IMR-90 (cell line): ENCODE results near the gene GAD2. TPM values are rescaled to one million over a fixed set of nuclear protein-coding genes. Genes with fewer than 3 reads are reported as not detected.

ENCODE experiments used
- ATAC-seq: fragments of 200-7000 bp; cut with Tn5 transposase; 2 replicates; pipeline ENCODE4 v1.9.1; 2020; ENCODE audit warnings: low read depth, mild to moderate bottlenecking, moderate library complexity
- BruUV-seq: library from RNA; stranded (reverse); fragments of 400-500 nt; replicated peaks from 2 replicates; lab custom pipeline; 2021; lab: Mats Ljungman, UMichigan
- CTCF ChIA-PET: fragments of 300-600 bp; formaldehyde crosslinking; extraction: SDS; loops from one replicate; lab custom pipeline; 2021; ENCODE audit warnings: antibody characterized with exemption; lab: Yijun Ruan, JAX
- POLR2A ChIA-PET: fragments of 300-600 bp; sonication (Branson Sonifier 250); formaldehyde crosslinking; loops from one replicate; lab custom pipeline; 2022; ENCODE audit warnings: antibody characterized with exemption; ENCODE audit not compliant: unreplicated experiment; lab: Charles Lee
- DNase-seq: peaks from one replicate; pipeline ENCODE4 v3.0.0; 2013
- H2AFZ ChIP-seq: replicated peaks from 2 replicates; pipeline ENCODE3; 2013; ENCODE audit warnings: low read length, mild to moderate bottlenecking; ENCODE audit not compliant: poor library complexity
- H2AK5ac ChIP-seq: 2 replicates; pipeline ENCODE4 v1.6.1; 2013; ENCODE audit warnings: low read depth, low read length, inconsistent platforms
- H2AK9ac ChIP-seq: replicated peaks from 2 replicates; pipeline ENCODE3; 2013; ENCODE audit warnings: mild to moderate bottlenecking, low read depth, low read length, moderate library complexity; ENCODE audit not compliant: poor library complexity
- H2BK120ac ChIP-seq: 2 replicates; pipeline ENCODE4 v1.6.1; 2013; ENCODE audit warnings: low read depth, low read length, inconsistent platforms
- H2BK15ac ChIP-seq: 3 replicates; pipeline ENCODE4 v1.6.1; 2013; ENCODE audit warnings: low read depth, low read length, inconsistent platforms
- H2BK20ac ChIP-seq: 2 replicates; pipeline ENCODE4 v1.6.1; 2013; ENCODE audit warnings: low read depth, mild to moderate bottlenecking, inconsistent platforms, low read length, moderate library complexity
- H2BK5ac ChIP-seq: 2 replicates; pipeline ENCODE4 v1.6.1; 2013; ENCODE audit warnings: mild to moderate bottlenecking, low read depth, low read length, inconsistent platforms; ENCODE audit not compliant: poor library complexity, severe bottlenecking
- H3K14ac ChIP-seq: replicated peaks from 2 replicates; pipeline ENCODE4 v1.6.1; 2013; ENCODE audit warnings: low read depth, low read length, inconsistent platforms
- H3K18ac ChIP-seq: 2 replicates; pipeline ENCODE4 v1.6.1; 2013; ENCODE audit warnings: low read depth, low read length, control low read depth
- H3K23ac ChIP-seq: 2 replicates; pipeline ENCODE4 v1.6.1; 2013; ENCODE audit warnings: low read depth, low read length, inconsistent platforms
- H3K27ac ChIP-seq: 2 replicates; pipeline ENCODE4 v1.5.1; 2013; ENCODE audit warnings: mild to moderate bottlenecking, control low read depth, low read length; ENCODE audit not compliant: insufficient read depth
- H3K27me3 ChIP-seq: 2 replicates; pipeline ENCODE4 v1.6.1; 2013; ENCODE audit warnings: low read length; ENCODE audit not compliant: control insufficient read depth, insufficient read depth
- H3K36me3 ChIP-seq: 2 replicates; pipeline ENCODE4 v1.6.1; 2013; ENCODE audit warnings: low read length, mixed read lengths; ENCODE audit not compliant: control insufficient read depth, insufficient read depth
- H3K4ac ChIP-seq: 2 replicates; pipeline ENCODE4 v1.6.1; 2013; ENCODE audit warnings: low read depth, low read length, inconsistent platforms
- H3K4me1 ChIP-seq: 2 replicates; pipeline ENCODE4 v1.6.1; 2013; ENCODE audit warnings: low read length, mixed read lengths; ENCODE audit not compliant: control insufficient read depth, insufficient read depth
- H3K4me2 ChIP-seq: 2 replicates; pipeline ENCODE4 v1.6.1; 2013; ENCODE audit warnings: low read depth, mild to moderate bottlenecking, control low read depth, low read length, moderate library complexity
- H3K4me3 ChIP-seq: 2 replicates; pipeline ENCODE4 v1.5.1; 2013; ENCODE audit warnings: low read depth, mild to moderate bottlenecking, control low read depth, low read length, moderate library complexity; ENCODE audit not compliant: insufficient read depth
- H3K56ac ChIP-seq: 2 replicates; pipeline ENCODE4 v1.6.1; 2013; ENCODE audit warnings: low read length, inconsistent platforms; ENCODE audit not compliant: insufficient read depth; ENCODE audit errors: extremely low read depth
- H3K79me1 ChIP-seq, 2 experiments: 2 replicates each; pipeline ENCODE4 v1.6.1; 2013; ENCODE audit warnings: low read length in 2 of 2, inconsistent platforms in 1 of 2, low read depth in 1 of 2
- H3K9ac ChIP-seq: 2 replicates; pipeline ENCODE4 v1.6.1; 2013; ENCODE audit warnings: low read depth, low read length, control low read depth
- H3K9me1 ChIP-seq: 2 replicates; pipeline ENCODE4 v1.6.1; 2013; ENCODE audit warnings: low read length, inconsistent platforms; ENCODE audit not compliant: insufficient read depth
- H3K9me3 ChIP-seq: 2 replicates; pipeline ENCODE4 v1.6.1; 2013; ENCODE audit warnings: low read length; ENCODE audit not compliant: control insufficient read depth, insufficient read depth
- H4K20me1 ChIP-seq: 2 replicates; pipeline ENCODE4 v1.6.1; 2013; ENCODE audit warnings: low read length, inconsistent platforms; ENCODE audit not compliant: insufficient read depth
- H4K5ac ChIP-seq: 2 replicates; pipeline ENCODE4 v1.6.1; 2013; ENCODE audit warnings: mild to moderate bottlenecking, low read depth, low read length, control low read depth
- H4K8ac ChIP-seq, 2 experiments: 2 replicates each; pipeline ENCODE4 v1.6.1; 2013; ENCODE audit warnings: low read depth in 2 of 2, low read length in 2 of 2, control low read depth in 1 of 2, inconsistent platforms in 1 of 2
- H4K91ac ChIP-seq: 2 replicates; pipeline ENCODE4 v1.6.1; 2013; ENCODE audit warnings: low read depth, low read length, inconsistent platforms; ENCODE audit not compliant: insufficient read depth
- RCOR1 ChIP-seq: IDR thresholded peaks from 2 replicates; pipeline ENCODE4 v1.6.1; 2012; ENCODE audit warnings: mild to moderate bottlenecking, low read length, improper control_type of control experiment; ENCODE audit not compliant: insufficient replicate concordance
- WGBS, 2 experiments: methylation state at CpG; one replicate each; pipeline versions ENCODE4 v1.1.5 to v1.1.7; 2013; ENCODE audit warnings: missing lambda C conversion rate in 2 of 2; ENCODE audit not compliant: insufficient read length in 1 of 2; ENCODE audit errors: extremely low coverage in 2 of 2; 5-methylcytosine and 5-hydroxymethylcytosine counted together
- dilution Hi-C: fragments of 300-500 bp; cut with HindIII; formaldehyde crosslinking; loops from one replicate; pipeline ENCODE4 v1.14.3; 2018; ENCODE audit warnings: low sequenced_read_pairs; ENCODE audit not compliant: unreplicated experiment
- in situ Hi-C: fragments of 300-500 bp; cut with MboI; formaldehyde crosslinking; loops from 3 replicates; pipeline ENCODE4 v1.14.3; 2019; ENCODE audit warnings: low sequenced_read_pairs, inconsistent platforms, mixed read lengths
- intact Hi-C: fragments of 100-400 bp; cut with micrococcal nuclease; formaldehyde crosslinking; loops from 2 replicates; pipeline ENCODE4 v1.10.0; 2022
- polyA plus RNA-seq, 3 experiments: library from polyadenylated mRNA; depleted of rRNA; stranded (reverse); fragments of >200 nt; gene quantifications; 2 replicates each; pipeline ENCODE4 v1.2.3, GENCODE V29; 2012; ENCODE audit warnings: low replicate concordance in 1 of 3
- total RNA-seq: library from RNA; depleted of rRNA; stranded (reverse); fragments of >200 nt; gene quantifications from 2 replicates; pipeline ENCODE4 v1.2.3, GENCODE V29; 2012

Gene GAD2
- total and polyA plus RNA-seq, 2 of the 4 experiments (the other 2 are of a cell fraction), result not detected

- H3K9me1 ChIP-seq, result no peaks in the 10 kb centered on the region
- TF ChIP-seq RCOR1, result no peak
- H3K18ac ChIP-seq, result no peak overlapping the region
- intact Hi-C loops (no loop called here), dilution Hi-C loops (no loop called here), in situ Hi-C loops (no loop called here)
- ChIA-PET CTCF (no interaction called here), POLR2A (no interaction called here)
- no TSS peak for BruUV-seq
- H3K9ac ChIP-seq, result no peak overlapping the region
- no peaks in the 10 kb centered on the region for H4K20me1 ChIP-seq
- H2BK20ac ChIP-seq, result no peak overlapping the region
- no peak overlapping the region for H2BK120ac ChIP-seq
- no peaks in the 10 kb centered on the region for H3K79me1 ChIP-seq
- H3K23ac ChIP-seq, result no peak overlapping the region
- no peak overlapping the region for H2BK15ac ChIP-seq
- ATAC-seq, result no peak
- H3K4me1 ChIP-seq, result no peaks in the 10 kb centered on the region
- H3K36me3 ChIP-seq, result no peaks in the 10 kb centered on the region
- no peak overlapping the region for H2AFZ ChIP-seq
- no peak overlapping the region for H3K4me2 ChIP-seq
- no peak overlapping the region for H3K4me3 ChIP-seq
- H4K5ac ChIP-seq, result no peak overlapping the region
- H4K91ac ChIP-seq, result no peak overlapping the region
- H2AK5ac ChIP-seq, result no peak overlapping the region
- H3K56ac ChIP-seq, result no peak overlapping the region
- no peak overlapping the region for H3K27ac ChIP-seq
- H3K9me3 ChIP-seq, result peaks cover 5% of the 10 kb centered on the region; the same call in 1 of the 2 replicates
- no peak overlapping the region for H3K14ac ChIP-seq
- no peaks in the 10 kb centered on the region; the same call in 1 of the 2 replicates for H3K27me3 ChIP-seq
- no peak overlapping the region for H3K4ac ChIP-seq
- no peak for DNase-seq
- WGBS, 2 experiments, result 7% methylated on average over 13 of the region's 34 CpGs; no CpG with 5 or more reads in 1 of the 2 experiments
- no peak overlapping the region for H4K8ac ChIP-seq
- H2BK5ac ChIP-seq, result no peak overlapping the region
- no peak overlapping the region for H2AK9ac ChIP-seq
Measured at GRCh38 chr10:26214551-26215395, 1.8 kb upstream of the GAD2 start.
